Calu3 (cell line): ENCODE measurements around the gene PTCH2. TPM values are rescaled to one million over a fixed set of nuclear protein-coding genes. Genes with fewer than 3 reads are reported as not detected.
"Not testable (repeated sequence)": the region's sequence is repeated elsewhere in the genome, so short reads cannot be mapped to it uniquely, and the experiment has no call there.

Source experiments
- BruUV-seq: library from RNA; stranded (reverse); fragments of 400-500 nt; replicated peaks from 2 replicates; lab custom pipeline; 2021; lab: Mats Ljungman, UMichigan
- CTCF ChIA-PET: fragments of 300-600 bp; sonication (Branson Sonifier 250); formaldehyde crosslinking; loops from one replicate; lab custom pipeline; 2022; ENCODE audit warnings: antibody characterized with exemption; lab: Charles Lee
- DNase-seq: peaks from one replicate; pipeline ENCODE4 v3.0.0; 2022
- H3K27ac Mint-ChIP-seq: one replicate; pipeline ENCODE4 v1.8.0; 2022; ENCODE audit warnings: mixed read lengths; ENCODE audit not compliant: unreplicated experiment
- H3K27me3 Mint-ChIP-seq: one replicate; pipeline ENCODE4 v1.8.0; 2022; ENCODE audit warnings: mixed read lengths; ENCODE audit not compliant: unreplicated experiment
- H3K36me3 Mint-ChIP-seq: one replicate; pipeline ENCODE4 v1.8.0; 2022; ENCODE audit warnings: mild to moderate bottlenecking, moderate library complexity, mixed read lengths; ENCODE audit not compliant: insufficient read depth, unreplicated experiment
- H3K4me1 Mint-ChIP-seq: one replicate; pipeline ENCODE4 v1.8.0; 2022; ENCODE audit warnings: mild to moderate bottlenecking, low read depth, mixed read lengths; ENCODE audit not compliant: unreplicated experiment
- H3K4me3 Mint-ChIP-seq: one replicate; pipeline ENCODE4 v1.8.0; 2022; ENCODE audit warnings: mild to moderate bottlenecking, low read depth, moderate library complexity, mixed read lengths; ENCODE audit not compliant: unreplicated experiment
- H3K9me3 Mint-ChIP-seq: one replicate; pipeline ENCODE4 v1.8.0; 2022; ENCODE audit warnings: low read depth, mixed read lengths; ENCODE audit not compliant: unreplicated experiment
- intact Hi-C: fragments of 100-400 bp; cut with micrococcal nuclease; formaldehyde crosslinking; loops from one replicate; pipeline ENCODE4 v1.10.0; 2022; ENCODE audit not compliant: unreplicated experiment
- total RNA-seq: library from RNA; stranded (reverse); gene quantifications from 2 replicates; pipeline ENCODE4 v1.2.3, GENCODE V29; 2022
- TF ChIP-seq, protein P1 (sequence below): fragments of 200-600 bp; IDR thresholded peaks from one replicate; pipeline ENCODE4 v1.8.0; 2022; ENCODE audit warnings: antibody characterized with exemption; ENCODE audit not compliant: unreplicated experiment

The PTCH2 gene
- total RNA-seq, 1 experiment from 2014 or later: 0.78 TPM

- no TSS peak for BruUV-seq
- no peak overlapping the region for H3K4me3 Mint-ChIP-seq
- no peak overlapping the region for H3K27ac Mint-ChIP-seq
- CTCF ChIA-PET: no interaction called here
- no peaks in the 10 kb centered on the region for H3K9me3 Mint-ChIP-seq
- no peaks in the 10 kb centered on the region for H3K27me3 Mint-ChIP-seq
- no peaks in the 10 kb centered on the region for H3K36me3 Mint-ChIP-seq
- no peak for DNase-seq
- TF ChIP-seq, protein P1, sequence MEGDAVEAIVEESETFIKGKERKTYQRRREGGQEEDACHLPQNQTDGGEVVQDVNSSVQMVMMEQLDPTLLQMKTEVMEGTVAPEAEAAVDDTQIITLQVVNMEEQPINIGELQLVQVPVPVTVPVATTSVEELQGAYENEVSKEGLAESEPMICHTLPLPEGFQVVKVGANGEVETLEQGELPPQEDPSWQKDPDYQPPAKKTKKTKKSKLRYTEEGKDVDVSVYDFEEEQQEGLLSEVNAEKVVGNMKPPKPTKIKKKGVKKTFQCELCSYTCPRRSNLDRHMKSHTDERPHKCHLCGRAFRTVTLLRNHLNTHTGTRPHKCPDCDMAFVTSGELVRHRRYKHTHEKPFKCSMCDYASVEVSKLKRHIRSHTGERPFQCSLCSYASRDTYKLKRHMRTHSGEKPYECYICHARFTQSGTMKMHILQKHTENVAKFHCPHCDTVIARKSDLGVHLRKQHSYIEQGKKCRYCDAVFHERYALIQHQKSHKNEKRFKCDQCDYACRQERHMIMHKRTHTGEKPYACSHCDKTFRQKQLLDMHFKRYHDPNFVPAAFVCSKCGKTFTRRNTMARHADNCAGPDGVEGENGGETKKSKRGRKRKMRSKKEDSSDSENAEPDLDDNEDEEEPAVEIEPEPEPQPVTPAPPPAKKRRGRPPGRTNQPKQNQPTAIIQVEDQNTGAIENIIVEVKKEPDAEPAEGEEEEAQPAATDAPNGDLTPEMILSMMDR: no peak
- H3K4me1 Mint-ChIP-seq: no peaks in the 10 kb centered on the region
- intact Hi-C loops: no loop called here
Observed at GRCh38 chr1:44827197-44828002, 15.7 kb downstream of the PTCH2 start.

- H3K27ac Mint-ChIP-seq: no peak overlapping the region
- CTCF ChIA-PET: interaction anchor here (0.7 kb wide), 1 partner anchor 22 kb away, joined by 4 read pairs; no protein-coding TSS in a partner anchor
- no TSS peak for BruUV-seq
- no peak overlapping the region for H3K4me3 Mint-ChIP-seq
- H3K4me1 Mint-ChIP-seq: no peaks in the 10 kb centered on the region
- intact Hi-C loops: no loop called here
- no peaks in the 10 kb centered on the region for H3K36me3 Mint-ChIP-seq
- DNase-seq: no peak
- H3K9me3 Mint-ChIP-seq: no peaks in the 10 kb centered on the region
- no peaks in the 10 kb centered on the region for H3K27me3 Mint-ChIP-seq
- TF ChIP-seq, protein P1: no peak
Observed at GRCh38 chr1:44826375-44827196, 16.5 kb downstream of the PTCH2 start.

GRCh38 chr1:44824392-44824791 is 18.7 kb downstream of the PTCH2 start:
- DNase-seq, H3K9me3 Mint-ChIP-seq, intact Hi-C loops, H3K27me3 Mint-ChIP-seq, BruUV-seq, H3K4me3 Mint-ChIP-seq, H3K27ac Mint-ChIP-seq, CTCF ChIA-PET: not testable (repeated sequence)
- Mint-ChIP-seq H3K36me3 (peaks cover 10% of the 10 kb centered on the region), H3K4me1 (peaks cover 13% of the 10 kb centered on the region)

- peaks cover 27% of the 10 kb centered on the region for H3K4me1 Mint-ChIP-seq
- no peak overlapping the region for H3K27ac Mint-ChIP-seq
- intact Hi-C loops: no loop called here
- no peak overlapping the region for H3K4me3 Mint-ChIP-seq
- no peak for DNase-seq
- CTCF ChIA-PET: interaction anchor here (0.5 kb wide), 1 partner anchor 571 kb away, joined by 5 read pairs; no protein-coding TSS in a partner anchor
- TF ChIP-seq, protein P1: no peak
- no TSS peak for BruUV-seq
- H3K36me3 Mint-ChIP-seq: peaks cover 13% of the 10 kb centered on the region
- H3K27me3 Mint-ChIP-seq: no peaks in the 10 kb centered on the region
- H3K9me3 Mint-ChIP-seq: no peaks in the 10 kb centered on the region
Observed at GRCh38 chr1:44822981-44823451, 20.0 kb downstream of the PTCH2 start.
